Measurements from ENCODE around the gene PGR.

GRCh38 chr11:101009690-101010055 lies 119.9 kb downstream of the PGR start:
- TF ChIP-seq, protein P1, sequence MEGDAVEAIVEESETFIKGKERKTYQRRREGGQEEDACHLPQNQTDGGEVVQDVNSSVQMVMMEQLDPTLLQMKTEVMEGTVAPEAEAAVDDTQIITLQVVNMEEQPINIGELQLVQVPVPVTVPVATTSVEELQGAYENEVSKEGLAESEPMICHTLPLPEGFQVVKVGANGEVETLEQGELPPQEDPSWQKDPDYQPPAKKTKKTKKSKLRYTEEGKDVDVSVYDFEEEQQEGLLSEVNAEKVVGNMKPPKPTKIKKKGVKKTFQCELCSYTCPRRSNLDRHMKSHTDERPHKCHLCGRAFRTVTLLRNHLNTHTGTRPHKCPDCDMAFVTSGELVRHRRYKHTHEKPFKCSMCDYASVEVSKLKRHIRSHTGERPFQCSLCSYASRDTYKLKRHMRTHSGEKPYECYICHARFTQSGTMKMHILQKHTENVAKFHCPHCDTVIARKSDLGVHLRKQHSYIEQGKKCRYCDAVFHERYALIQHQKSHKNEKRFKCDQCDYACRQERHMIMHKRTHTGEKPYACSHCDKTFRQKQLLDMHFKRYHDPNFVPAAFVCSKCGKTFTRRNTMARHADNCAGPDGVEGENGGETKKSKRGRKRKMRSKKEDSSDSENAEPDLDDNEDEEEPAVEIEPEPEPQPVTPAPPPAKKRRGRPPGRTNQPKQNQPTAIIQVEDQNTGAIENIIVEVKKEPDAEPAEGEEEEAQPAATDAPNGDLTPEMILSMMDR (IDR thresholded peaks at IDR 0.05), result no peak
- TF ChIP-seq EZH2phosphoT487 (IDR thresholded peaks at IDR 0.05; ENCODE audit: borderline replicate concordance, low read depth), result no peak

Measured in SK-N-SH (cell line).